Dermis blood vessel endothelial cell (primary cell): ENCODE measurements around the gene RAP1GAP2. TPM values are rescaled to one million over a fixed set of nuclear protein-coding genes. Genes with fewer than 3 reads are reported as not detected.
"Not testable (repeated sequence)": the region's sequence is repeated elsewhere in the genome, so short reads cannot be mapped to it uniquely, and the experiment has no call there.

Source experiments
- DNase-seq: peaks from one replicate; pipeline ENCODE4 v3.0.0; 2010
- total RNA-seq: library from RNA; depleted of rRNA; stranded (reverse); fragments of >200 nt; gene quantifications from 2 replicates; pipeline ENCODE4 v1.2.3, GENCODE V29; 2014

Gene RAP1GAP2
- total RNA-seq, 1 donor from 2014 or later: 4.1 TPM

- DNase-seq: peak; percentile 33
Measured at GRCh38 chr17:3029213-3029913, 233.1 kb downstream of the RAP1GAP2 start.

GRCh38 chr17:3030096-3030495 lies 233.9 kb downstream of the RAP1GAP2 start:
- DNase-seq: peak; percentile 98

DNA sequence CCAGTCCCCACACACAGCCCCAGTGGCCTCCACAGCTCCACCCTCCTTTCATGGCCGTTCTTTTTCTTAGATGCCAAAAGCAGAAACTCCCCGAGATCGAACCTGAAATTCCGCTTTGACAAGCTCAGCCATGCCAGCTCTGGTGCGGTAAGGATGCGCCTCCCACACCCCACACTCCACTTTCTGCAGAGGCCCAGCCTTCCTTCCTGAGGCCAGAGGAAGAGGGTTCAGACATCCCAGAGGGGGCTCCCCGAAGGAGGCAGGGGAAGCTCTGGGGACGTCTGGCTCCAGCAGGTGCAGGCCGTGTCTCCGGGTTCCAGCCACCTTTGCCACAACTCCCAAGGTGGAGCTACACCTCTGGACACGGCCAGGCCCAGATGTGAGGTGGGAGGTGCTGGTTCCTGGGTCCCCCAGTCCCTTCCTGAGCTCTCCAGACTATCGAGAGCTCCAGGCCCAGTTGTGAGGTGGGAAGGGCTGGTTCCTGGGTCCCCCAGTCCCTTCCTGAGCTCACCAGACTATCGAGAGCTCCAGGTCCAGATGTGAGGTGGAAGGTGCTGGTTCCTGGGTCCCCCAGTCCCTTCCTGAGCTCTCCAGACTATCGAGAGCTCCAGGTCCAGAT lies 234.7 kb downstream of the RAP1GAP2 start:
- not testable (repeated sequence) for DNase-seq

- no peak for DNase-seq
Measured at GRCh38 chr17:3032258-3033247, 236.3 kb downstream of the RAP1GAP2 start.

- no peak for DNase-seq
Measured at GRCh38 chr17:3033248-3033640, 237.0 kb downstream of the RAP1GAP2 start.

DNA sequence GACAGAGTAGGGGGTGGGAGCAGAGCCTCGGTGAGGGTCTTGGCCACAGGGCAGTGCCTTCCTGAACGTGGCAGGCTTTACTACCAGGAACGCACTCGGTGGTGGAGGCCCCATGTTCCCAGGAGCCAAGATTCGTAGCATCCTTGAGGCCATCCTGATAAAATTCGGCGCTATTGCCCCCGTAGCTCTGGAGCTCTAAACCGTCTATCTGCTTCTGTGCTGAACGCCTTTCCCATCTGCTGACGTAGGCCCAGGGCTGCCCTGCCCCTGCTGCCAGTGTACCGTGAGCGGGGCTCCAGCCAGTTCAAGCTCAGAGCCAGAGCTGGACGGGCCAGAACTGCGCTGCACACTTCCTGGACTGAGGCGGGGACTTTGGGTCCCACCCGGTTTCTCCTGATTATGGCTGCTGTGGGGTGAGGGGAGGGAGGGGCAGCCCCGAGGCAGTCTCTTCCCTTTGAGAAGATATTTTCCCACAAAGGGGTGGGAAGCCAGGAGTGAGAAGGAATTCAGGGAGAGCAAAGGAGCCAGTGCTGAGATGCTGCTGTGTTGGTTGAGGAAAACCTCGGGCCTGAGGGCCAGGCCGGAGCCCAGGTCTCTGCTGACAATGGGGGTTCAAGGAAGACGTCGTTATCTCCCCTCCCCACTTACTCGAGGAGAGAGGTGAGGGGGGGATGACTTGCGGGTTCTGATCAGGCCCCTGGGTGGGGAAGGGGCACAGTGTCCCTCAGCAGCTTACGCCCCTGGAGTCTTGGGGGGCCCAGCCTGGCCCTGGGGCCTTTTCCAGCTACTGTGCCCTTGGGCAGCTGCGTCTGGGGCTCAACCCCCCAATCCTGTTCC lies 237.7 kb downstream of the RAP1GAP2 start:
- DNase-seq: no peak

GRCh38 chr17:3034578-3034920 lies 238.3 kb downstream of the RAP1GAP2 start:
- DNase-seq: no peak

DNA sequence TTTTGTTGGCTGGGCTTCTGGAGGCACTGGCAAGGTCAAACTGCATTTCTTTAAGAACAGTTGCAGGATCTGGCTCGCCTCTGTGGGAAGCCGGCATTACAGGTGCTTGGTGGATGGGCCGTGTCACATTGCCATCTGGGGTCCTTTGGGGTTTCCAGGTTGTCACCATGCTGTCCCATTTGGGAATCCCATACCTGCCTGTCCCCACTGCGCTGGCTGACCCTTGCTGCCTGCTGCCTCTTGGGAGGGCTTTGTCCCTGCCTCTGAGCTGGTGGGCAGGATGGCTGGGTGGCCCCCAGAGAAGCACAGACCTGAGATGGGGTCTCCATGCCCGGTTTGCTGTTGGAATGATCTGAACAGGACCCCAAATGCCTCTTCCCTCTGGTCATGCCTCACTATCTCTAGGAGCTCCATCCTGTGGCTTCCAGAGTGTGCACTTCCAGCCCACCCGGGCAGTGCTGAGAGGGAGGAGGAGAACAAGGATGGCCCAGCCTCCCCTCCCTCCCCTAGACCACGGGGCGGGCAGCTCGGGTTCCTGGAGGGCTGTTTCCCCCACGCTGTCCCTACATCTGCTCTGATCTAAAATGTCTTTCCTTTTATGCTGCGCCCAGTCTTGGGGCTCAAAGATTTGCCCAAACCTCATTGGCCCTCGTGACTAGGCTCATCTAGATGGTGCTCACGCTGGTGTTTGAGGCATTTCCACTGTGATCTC lies 239.2 kb downstream of the RAP1GAP2 start:
- DNase-seq: no peak

DNA sequence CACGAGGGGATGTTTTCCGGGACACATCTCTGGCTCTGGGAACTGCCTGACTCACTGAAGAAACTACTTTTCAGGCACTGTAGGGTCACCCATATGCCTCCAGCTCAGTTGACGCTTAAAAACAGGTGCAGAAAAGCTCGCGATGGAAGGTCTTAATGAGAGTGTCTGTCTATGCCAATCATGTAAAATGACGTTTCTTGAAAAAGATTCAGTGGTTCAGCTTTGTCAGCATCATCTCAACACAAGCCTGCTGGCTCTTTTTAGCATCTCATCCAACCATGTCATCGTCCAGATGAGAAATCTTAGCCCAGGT lies 239.7 kb downstream of the RAP1GAP2 start:
- no peak for DNase-seq

- DNase-seq: no peak
Measured at GRCh38 chr17:3036800-3037199, 240.6 kb downstream of the RAP1GAP2 start.

DNA sequence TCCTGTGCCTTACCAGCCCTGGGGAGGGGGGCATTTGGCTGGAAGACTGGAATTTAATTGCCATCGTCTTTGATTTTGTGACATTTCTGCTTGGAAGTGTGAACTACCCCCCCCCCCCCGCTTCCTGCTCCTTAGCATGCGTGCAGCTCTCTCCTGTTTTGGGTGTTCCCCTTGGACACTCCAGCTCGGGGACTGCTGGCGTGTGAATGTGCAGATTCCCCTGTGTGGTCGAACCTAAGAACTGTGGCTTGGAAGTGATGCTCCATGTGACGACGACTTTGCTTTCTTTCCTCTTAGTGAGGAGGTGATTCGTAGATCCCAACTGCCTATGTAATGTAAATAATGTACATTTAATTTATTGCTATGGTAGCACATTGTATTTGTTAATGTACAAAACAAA lies 241.0 kb downstream of the RAP1GAP2 start:
- no peak for DNase-seq

- DNase-seq: no peak
Measured at GRCh38 chr17:3038941-3039340, 242.7 kb downstream of the RAP1GAP2 start.

GRCh38 chr17:3039736-3040135 lies 243.5 kb downstream of the RAP1GAP2 start:
- DNase-seq: no peak

DNA sequence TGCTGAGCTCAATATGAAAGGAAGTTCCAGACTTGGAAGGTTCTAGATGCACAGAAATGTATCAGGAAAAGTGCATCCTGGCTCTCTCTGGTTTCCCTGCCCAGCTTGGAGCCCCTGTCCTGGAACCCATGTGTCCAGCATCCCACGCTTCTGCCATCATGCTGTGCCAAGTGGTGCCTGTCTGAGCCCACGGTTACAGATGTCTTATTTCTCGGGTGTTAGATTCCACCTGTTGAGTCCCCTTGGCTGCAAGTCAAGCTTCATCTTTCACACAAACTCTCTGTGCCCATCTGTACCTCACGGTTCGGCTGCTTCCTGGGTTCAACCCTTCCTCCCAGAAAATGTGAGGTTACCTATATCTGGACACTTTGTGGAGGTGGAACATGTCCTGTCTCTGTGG lies 244.6 kb downstream of the RAP1GAP2 start:
- DNase-seq: no peak

DNA sequence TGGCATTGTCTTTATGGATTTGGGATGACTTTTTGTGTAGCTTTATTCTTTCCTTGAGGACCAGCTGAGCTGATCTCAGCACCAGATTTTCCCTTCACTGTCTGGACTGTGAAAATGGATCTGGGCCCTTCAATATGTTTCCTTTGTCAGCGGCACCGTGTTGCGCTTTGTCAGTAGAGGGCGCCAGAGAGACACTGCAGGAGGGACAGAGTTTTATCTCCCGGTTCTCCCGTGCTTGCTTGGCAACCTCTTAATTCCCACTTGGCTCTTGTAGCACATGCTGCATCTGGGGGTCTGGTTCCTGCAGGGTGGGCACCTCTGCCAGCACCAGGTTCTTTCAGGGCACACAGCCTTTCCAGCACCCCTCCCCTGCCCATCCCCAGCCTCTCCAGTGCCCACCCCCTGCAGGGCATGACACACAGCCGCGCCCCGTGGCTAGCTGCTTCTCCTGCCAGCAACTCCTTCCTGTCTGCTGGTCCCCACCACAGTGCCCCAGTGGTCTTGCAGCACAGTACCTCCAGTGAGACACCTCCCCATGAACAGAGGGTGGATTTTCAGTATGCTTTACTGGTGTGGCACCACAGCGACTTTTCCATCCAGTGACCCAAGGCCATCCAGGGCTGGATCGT lies 247.6 kb downstream of the RAP1GAP2 start:
- no peak for DNase-seq

- DNase-seq: no peak
Measured at GRCh38 chr17:3046753-3047152, 250.5 kb downstream of the RAP1GAP2 start.

DNA sequence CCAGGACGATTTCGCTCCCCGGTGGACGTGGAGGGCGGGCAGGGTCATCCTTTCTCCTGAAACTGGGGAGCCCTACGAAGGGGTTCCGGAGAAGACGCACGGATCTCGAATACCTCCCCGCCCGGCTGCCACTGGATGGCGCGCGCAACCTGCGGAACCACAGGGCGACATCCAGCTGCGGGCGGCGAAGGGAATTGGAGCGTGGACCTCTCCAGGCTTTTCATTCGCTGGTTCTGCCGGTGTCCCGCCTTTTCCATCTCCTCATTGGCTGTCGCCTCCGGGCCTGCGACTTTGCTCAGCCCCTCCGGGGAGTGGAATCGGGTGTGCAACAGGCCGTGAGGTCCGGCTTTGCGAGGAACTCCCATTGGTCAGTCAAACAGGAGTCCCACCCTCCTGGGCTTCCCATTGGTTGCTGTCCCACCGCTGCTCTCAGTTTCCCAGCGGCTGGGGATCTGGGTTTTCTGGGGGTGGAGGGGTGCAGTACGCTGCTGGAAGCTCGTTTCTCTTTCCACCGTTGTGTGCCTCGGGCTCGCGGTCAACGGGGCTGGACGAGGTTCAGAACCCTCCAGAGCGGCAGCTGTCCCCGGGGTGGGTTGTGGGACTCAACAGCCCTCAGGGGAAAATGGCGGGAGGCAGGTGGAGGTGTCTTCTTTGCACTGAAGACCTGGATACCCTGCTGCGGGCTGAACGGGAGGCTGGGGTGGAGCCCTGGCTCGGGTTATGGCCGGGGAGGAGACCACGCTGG lies 252.7 kb downstream of the RAP1GAP2 start:
- DNase-seq: peak; percentile 99

DNA sequence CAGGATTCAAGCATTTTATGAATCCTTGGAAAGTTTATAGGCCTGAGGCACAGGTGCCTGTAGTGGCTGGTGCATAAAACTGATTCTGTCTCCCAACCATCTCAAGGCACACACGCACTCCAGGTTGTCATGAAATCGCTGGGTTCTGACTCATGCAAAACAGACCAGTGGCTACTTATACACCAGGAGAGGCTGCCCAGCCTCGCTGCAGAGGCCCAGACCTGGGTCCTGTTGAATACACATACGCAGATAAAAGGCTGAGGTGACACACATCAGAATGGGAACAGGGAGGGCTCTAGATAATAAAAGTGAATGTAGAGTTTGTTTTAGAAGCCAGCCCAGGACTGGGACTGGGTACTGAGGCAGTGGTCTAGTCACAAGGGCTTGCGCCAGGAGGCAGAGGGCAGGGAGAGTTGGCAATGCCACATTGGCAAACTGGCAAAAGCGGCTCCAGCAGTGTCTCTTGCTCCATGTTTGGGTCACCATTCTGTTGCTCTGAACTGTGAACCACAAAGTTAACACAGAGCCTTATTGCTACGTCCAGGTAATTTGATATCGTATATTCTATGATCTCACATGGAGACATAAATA lies 253.6 kb downstream of the RAP1GAP2 start:
- no peak for DNase-seq

DNA sequence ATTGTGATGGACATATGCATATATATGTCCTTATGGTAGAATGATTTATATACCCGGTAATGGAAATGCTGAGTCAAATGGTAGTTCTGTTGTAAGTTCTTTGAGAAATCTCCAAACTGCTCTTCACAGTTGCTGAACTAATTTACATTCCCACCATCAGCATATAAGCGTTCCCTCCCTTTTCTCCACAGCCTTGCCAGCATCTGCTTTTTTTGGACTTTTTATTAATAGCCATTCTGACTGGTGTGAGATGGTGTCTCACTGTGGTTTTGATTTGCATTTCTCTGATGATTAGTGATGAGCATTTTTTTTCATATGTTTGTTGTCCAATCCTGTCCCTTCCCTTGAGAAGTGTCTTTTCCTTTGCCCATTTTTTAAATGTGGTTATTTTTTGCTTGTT lies 258.6 kb downstream of the RAP1GAP2 start:
- not testable (repeated sequence) for DNase-seq

- DNase-seq: not testable (repeated sequence)
Measured at GRCh38 chr17:3062824-3063377, 266.7 kb downstream of the RAP1GAP2 start.
